Measurements from ENCODE around the gene SLC16A14. TPM values are rescaled to one million over a fixed set of nuclear protein-coding genes. Genes with fewer than 3 reads are reported as not detected.
"Not testable (repeated sequence)": the region's sequence is repeated elsewhere in the genome, so short reads cannot be mapped to it uniquely, and the experiment has no call there.

Gene SLC16A14
- total RNA-seq (1.7 and 7.5 TPM in 2 replicates), polyA plus RNA-seq (2.0 and 6.0 TPM in 2 replicates)

- no peaks in the 10 kb centered on the region for H3K36me3 ChIP-seq
- H3K27ac ChIP-seq = no peak within 1 kb of the TSS
- TF ChIP-seq CTCF (IDR thresholded peaks at IDR 0.05; ENCODE audit: low read depth, low read length) = peak; percentile 35
- H3K4me3 ChIP-seq = peak within 1 kb of the TSS; percentile 55
- no peaks in the 10 kb centered on the region for H3K9me3 ChIP-seq (ENCODE audit: low read depth)
- peaks cover 36% of the 10 kb centered on the region for H3K27me3 ChIP-seq
- H3K4me1 ChIP-seq (ENCODE audit: low read depth) = no peaks in the 10 kb centered on the region
- DNase-seq (ENCODE audit: low read depth in 1 of 2, low spot score in 1 of 2) = peak; percentile 53 to 65
These were observed at the start of gene SLC16A14 for GRCh38 chr2:230068651-230069055. TSS of gene SLC16A14 (minus strand) at chr2:230068924. CDS start at chr2:230059352, 9,572 bp downstream.

GRCh38 chr2:230106771-230107170, 38.0 kb upstream of the SLC16A14 start:
- H3K4me1 ChIP-seq (ENCODE audit: low read depth) = no peaks in the 10 kb centered on the region
- no peak overlapping the region for H3K4me3 ChIP-seq
- no peaks in the 10 kb centered on the region for H3K9me3 ChIP-seq (ENCODE audit: low read depth)
- H3K27ac ChIP-seq = no peak overlapping the region
- H3K27me3 ChIP-seq = no peaks in the 10 kb centered on the region
- no peak for DNase-seq (ENCODE audit: low read depth in 1 of 2, low spot score in 1 of 2)
- no peaks in the 10 kb centered on the region for H3K36me3 ChIP-seq
- no peak for TF ChIP-seq CTCF (IDR thresholded peaks at IDR 0.05; ENCODE audit: low read depth, low read length)

GRCh38 chr2:230101967-230102366, 33.2 kb upstream of the SLC16A14 start:
- H3K9me3 ChIP-seq (ENCODE audit: low read depth); H3K4me3 ChIP-seq; H3K36me3 ChIP-seq; H3K4me1 ChIP-seq (ENCODE audit: low read depth); H3K27ac ChIP-seq; DNase-seq (ENCODE audit: low read depth in 1 of 2, low spot score in 1 of 2); H3K27me3 ChIP-seq: not testable (repeated sequence)

GRCh38 chr2:230097841-230098240, 29.1 kb upstream of the SLC16A14 start:
- Histone ChIP-seq H3K36me3 (no peaks in the 10 kb centered on the region), H3K27ac (no peak overlapping the region), H3K4me1 (ENCODE audit: low read depth) (no peaks in the 10 kb centered on the region), H3K9me3 (ENCODE audit: low read depth) (peaks cover 3% of the 10 kb centered on the region), H3K27me3 (no peaks in the 10 kb centered on the region), H3K4me3 (no peak overlapping the region)
- TF ChIP-seq CTCF (IDR thresholded peaks at IDR 0.05; ENCODE audit: low read depth, low read length) = no peak
- no peak for DNase-seq (ENCODE audit: low read depth in 1 of 2, low spot score in 1 of 2)

GRCh38 chr2:230097424-230097823, 28.7 kb upstream of the SLC16A14 start:
- Histone ChIP-seq H3K36me3 (no peaks in the 10 kb centered on the region), H3K27ac (no peak overlapping the region), H3K4me1 (ENCODE audit: low read depth) (no peaks in the 10 kb centered on the region), H3K4me3 (no peak overlapping the region), H3K27me3 (no peaks in the 10 kb centered on the region), H3K9me3 (ENCODE audit: low read depth) (peaks cover 3% of the 10 kb centered on the region)
- TF ChIP-seq CTCF (IDR thresholded peaks at IDR 0.05; ENCODE audit: low read depth, low read length) = no peak
- no peak for DNase-seq (ENCODE audit: low read depth in 1 of 2, low spot score in 1 of 2)

GRCh38 chr2:230090967-230091366, 22.2 kb upstream of the SLC16A14 start:
- Histone ChIP-seq H3K9me3 (ENCODE audit: low read depth) (peaks cover 3% of the 10 kb centered on the region), H3K4me3 (no peak overlapping the region), H3K4me1 (ENCODE audit: low read depth) (no peaks in the 10 kb centered on the region), H3K27me3 (no peaks in the 10 kb centered on the region), H3K27ac (no peak overlapping the region), H3K36me3 (no peaks in the 10 kb centered on the region)
- no peak for DNase-seq (ENCODE audit: low read depth in 1 of 2, low spot score in 1 of 2)
- no peak for TF ChIP-seq CTCF (IDR thresholded peaks at IDR 0.05; ENCODE audit: low read depth, low read length)

Data from cardiac muscle cell (in vitro differentiated cells and primary cell).